Osteocyte (in vitro differentiated cells): ENCODE results near the gene DIAPH1. TPM values are rescaled to one million over a fixed set of nuclear protein-coding genes. Genes with fewer than 3 reads are reported as not detected.

ENCODE experiments used
- DNase-seq: peaks from one replicate; pipeline ENCODE4 v3.0.0; 2021; ENCODE audit warnings: mixed read lengths; ENCODE audit not compliant: unreplicated experiment; ENCODE audit errors: extremely low spot score
- H3K27ac Mint-ChIP-seq: one replicate; pipeline ENCODE4 v1.8.0; 2021; ENCODE audit warnings: mild to moderate bottlenecking, mixed read lengths; ENCODE audit not compliant: unreplicated experiment
- H3K27me3 Mint-ChIP-seq: one replicate; pipeline ENCODE4 v1.8.0; 2021; ENCODE audit warnings: mixed read lengths; ENCODE audit not compliant: unreplicated experiment
- H3K36me3 Mint-ChIP-seq: one replicate; pipeline ENCODE4 v1.8.0; 2021; ENCODE audit warnings: mixed read lengths; ENCODE audit not compliant: unreplicated experiment
- H3K4me1 Mint-ChIP-seq: one replicate; pipeline ENCODE4 v1.8.0; 2021; ENCODE audit warnings: mixed read lengths; ENCODE audit not compliant: unreplicated experiment
- H3K4me3 Mint-ChIP-seq: one replicate; pipeline ENCODE4 v1.8.0; 2021; ENCODE audit warnings: mild to moderate bottlenecking, moderate library complexity, mixed read lengths; ENCODE audit not compliant: unreplicated experiment
- H3K9me3 Mint-ChIP-seq: one replicate; pipeline ENCODE4 v1.8.0; 2021; ENCODE audit warnings: mixed read lengths; ENCODE audit not compliant: unreplicated experiment
- total RNA-seq: library from RNA; stranded (reverse); gene quantifications from 2 replicates; pipeline ENCODE4 v1.2.1, GENCODE V29; 2021
- TF ChIP-seq, protein P1 (sequence below): fragments of 200-600 bp; sonication (generic); IDR thresholded peaks from 2 replicates; pipeline ENCODE4 v1.5.0; 2021; ENCODE audit warnings: antibody characterized with exemption, mild to moderate bottlenecking, moderate library complexity

DIAPH1 gene
- total RNA-seq, 1 donor from 2014 or later: 50.9 TPM

- Mint-ChIP-seq H3K27ac (peak overlapping the region; percentile 97), H3K9me3 (no peaks in the 10 kb centered on the region), H3K36me3 (peaks cover 10% of the 10 kb centered on the region), H3K4me3 (no peak overlapping the region), H3K27me3 (no peaks in the 10 kb centered on the region), H3K4me1 (peaks cover 87% of the 10 kb centered on the region)
- no peak for DNase-seq
- TF ChIP-seq, protein P1, sequence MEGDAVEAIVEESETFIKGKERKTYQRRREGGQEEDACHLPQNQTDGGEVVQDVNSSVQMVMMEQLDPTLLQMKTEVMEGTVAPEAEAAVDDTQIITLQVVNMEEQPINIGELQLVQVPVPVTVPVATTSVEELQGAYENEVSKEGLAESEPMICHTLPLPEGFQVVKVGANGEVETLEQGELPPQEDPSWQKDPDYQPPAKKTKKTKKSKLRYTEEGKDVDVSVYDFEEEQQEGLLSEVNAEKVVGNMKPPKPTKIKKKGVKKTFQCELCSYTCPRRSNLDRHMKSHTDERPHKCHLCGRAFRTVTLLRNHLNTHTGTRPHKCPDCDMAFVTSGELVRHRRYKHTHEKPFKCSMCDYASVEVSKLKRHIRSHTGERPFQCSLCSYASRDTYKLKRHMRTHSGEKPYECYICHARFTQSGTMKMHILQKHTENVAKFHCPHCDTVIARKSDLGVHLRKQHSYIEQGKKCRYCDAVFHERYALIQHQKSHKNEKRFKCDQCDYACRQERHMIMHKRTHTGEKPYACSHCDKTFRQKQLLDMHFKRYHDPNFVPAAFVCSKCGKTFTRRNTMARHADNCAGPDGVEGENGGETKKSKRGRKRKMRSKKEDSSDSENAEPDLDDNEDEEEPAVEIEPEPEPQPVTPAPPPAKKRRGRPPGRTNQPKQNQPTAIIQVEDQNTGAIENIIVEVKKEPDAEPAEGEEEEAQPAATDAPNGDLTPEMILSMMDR: no peak
Observed at GRCh38 chr5:141522301-141522700, 96.5 kb downstream of the DIAPH1 start.

DNA sequence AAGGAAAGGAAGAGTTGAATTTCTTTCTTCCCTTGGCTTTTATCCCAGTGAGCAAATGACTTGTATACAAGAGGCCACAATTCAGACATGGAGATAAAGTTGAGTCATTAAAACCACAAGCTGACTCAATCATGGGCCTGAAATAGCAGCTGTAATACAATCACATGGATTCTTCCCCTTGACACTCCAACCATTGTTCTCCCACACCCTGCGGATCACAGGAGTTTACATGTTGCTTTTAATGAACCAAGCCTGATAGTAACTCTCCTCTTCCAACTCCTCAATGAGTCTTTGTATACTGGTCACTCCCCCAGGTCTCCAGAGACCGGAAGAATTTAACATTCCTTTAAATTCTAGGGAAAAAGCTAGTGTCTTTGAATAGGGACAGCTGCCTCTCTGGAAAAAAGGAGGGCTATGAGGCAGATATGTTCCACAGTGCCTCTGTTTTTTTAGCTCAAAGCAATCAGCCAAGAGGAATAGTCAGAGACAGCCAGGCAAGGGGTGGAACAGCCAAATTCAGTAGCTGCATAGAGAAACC lies 97.5 kb downstream of the DIAPH1 start:
- H3K27ac Mint-ChIP-seq: peak overlapping the region; percentile 97
- H3K4me1 Mint-ChIP-seq: peaks cover 96% of the 10 kb centered on the region
- H3K4me3 Mint-ChIP-seq: no peak overlapping the region
- H3K9me3 Mint-ChIP-seq: no peaks in the 10 kb centered on the region
- H3K36me3 Mint-ChIP-seq: peaks cover 12% of the 10 kb centered on the region
- TF ChIP-seq, protein P1: no peak
- no peaks in the 10 kb centered on the region for H3K27me3 Mint-ChIP-seq
- DNase-seq: no peak

DNA sequence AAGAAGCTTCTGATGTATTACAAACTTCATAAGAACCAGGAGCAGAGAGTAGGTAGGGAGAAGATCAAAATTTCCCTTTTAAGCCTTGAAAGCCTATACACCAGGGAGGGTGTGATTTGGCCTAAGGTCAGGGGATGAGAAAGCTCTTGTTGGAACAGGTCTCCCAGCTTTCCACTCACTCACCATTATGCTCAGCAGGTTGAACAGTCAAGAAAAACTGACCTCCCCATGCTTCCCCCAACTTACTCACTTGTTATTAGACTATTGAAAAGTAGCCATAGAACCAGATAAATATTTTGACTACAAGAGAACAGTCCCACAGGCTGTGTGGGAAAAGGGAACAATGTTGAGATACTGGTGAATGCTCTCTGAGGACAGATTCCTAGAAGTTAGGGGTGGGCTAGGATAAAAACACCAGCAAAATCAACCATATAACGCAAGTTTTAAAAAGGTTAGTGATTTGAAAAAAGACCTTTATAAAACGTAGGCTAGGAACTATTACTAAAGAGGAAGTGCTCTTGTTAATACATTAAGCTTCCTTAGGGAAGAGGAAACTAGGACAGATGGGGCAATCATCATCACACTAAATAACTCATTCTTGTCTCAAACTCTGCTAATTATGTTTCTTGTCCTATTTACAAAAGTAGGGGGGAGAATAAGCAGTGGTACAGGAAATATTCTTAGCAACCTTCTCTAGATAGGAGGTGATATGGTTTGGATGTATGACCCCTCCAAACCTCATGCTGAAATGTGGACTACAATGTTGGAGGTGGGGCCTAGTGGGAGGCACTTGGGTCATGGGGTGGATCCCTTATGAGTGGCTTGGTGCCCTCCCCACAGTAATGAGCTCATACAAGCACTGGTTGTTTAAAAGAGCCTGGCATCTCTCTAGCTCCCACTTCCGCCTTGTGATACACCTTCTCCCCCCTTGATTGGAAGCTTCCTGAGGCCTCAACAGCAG lies 98.9 kb downstream of the DIAPH1 start:
- Mint-ChIP-seq H3K4me3 (no peak overlapping the region), H3K4me1 (peaks cover 96% of the 10 kb centered on the region), H3K9me3 (no peaks in the 10 kb centered on the region), H3K27ac (peak overlapping the region; percentile 97), H3K27me3 (no peaks in the 10 kb centered on the region), H3K36me3 (peaks cover 12% of the 10 kb centered on the region)
- DNase-seq: no peak
- TF ChIP-seq, protein P1: no peak

GRCh38 chr5:141518618-141519015 lies 100.2 kb downstream of the DIAPH1 start:
- peaks cover 96% of the 10 kb centered on the region for H3K4me1 Mint-ChIP-seq
- peaks cover 12% of the 10 kb centered on the region for H3K36me3 Mint-ChIP-seq
- TF ChIP-seq, protein P1: no peak
- no peaks in the 10 kb centered on the region for H3K9me3 Mint-ChIP-seq
- no peaks in the 10 kb centered on the region for H3K27me3 Mint-ChIP-seq
- DNase-seq: no peak
- no peak overlapping the region for H3K4me3 Mint-ChIP-seq
- H3K27ac Mint-ChIP-seq: peak overlapping the region; percentile 15

- H3K4me1 Mint-ChIP-seq: peaks cover 97% of the 10 kb centered on the region
- H3K27me3 Mint-ChIP-seq: no peaks in the 10 kb centered on the region
- TF ChIP-seq, protein P1: no peak
- H3K9me3 Mint-ChIP-seq: no peaks in the 10 kb centered on the region
- peak overlapping the region; percentile 96 for H3K27ac Mint-ChIP-seq
- H3K36me3 Mint-ChIP-seq: peaks cover 12% of the 10 kb centered on the region
- H3K4me3 Mint-ChIP-seq: no peak overlapping the region
- DNase-seq: no peak
Observed at GRCh38 chr5:141517880-141518617, 100.8 kb downstream of the DIAPH1 start.
